OCI-LY3 (cell line): ENCODE results near the gene UBXN6.

Experiments
- EZH2phosphoT487 ChIP-seq: fragments of 200-600 bp; shearing (Covaris generic); IDR thresholded peaks from 2 replicates; pipeline ENCODE4 v1.6.1; 2018; ENCODE audit warnings: antibody characterized with exemption, mixed run types, low read depth
- TF ChIP-seq, protein P1 (sequence below): fragments of 200-600, 300-600 bp; sonication (generic); IDR thresholded peaks from 2 replicates; pipeline ENCODE4 v1.5.1; 2014; ENCODE audit warnings: antibody characterized with exemption, low read length, low read depth

DNA sequence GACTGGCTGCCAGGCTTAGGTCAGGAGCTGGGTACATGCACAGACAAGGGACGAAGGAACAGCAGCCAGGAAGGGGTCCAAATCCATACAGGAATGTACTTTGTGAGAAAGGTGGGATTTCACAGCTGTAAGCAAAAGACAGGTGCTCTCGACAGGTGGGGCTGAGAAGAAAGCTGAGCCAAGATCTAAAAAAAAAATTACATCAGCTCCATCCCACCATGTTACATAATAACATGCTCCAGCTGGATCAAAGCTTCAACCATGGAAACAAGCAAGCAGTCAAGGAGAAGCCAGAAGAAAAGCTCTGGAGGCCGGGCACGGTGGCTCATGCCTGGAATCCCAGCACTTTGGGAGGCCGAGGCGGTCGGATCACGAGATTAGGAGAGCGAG lies 8.0 kb downstream of the UBXN6 start:
- TF ChIP-seq, protein P1, sequence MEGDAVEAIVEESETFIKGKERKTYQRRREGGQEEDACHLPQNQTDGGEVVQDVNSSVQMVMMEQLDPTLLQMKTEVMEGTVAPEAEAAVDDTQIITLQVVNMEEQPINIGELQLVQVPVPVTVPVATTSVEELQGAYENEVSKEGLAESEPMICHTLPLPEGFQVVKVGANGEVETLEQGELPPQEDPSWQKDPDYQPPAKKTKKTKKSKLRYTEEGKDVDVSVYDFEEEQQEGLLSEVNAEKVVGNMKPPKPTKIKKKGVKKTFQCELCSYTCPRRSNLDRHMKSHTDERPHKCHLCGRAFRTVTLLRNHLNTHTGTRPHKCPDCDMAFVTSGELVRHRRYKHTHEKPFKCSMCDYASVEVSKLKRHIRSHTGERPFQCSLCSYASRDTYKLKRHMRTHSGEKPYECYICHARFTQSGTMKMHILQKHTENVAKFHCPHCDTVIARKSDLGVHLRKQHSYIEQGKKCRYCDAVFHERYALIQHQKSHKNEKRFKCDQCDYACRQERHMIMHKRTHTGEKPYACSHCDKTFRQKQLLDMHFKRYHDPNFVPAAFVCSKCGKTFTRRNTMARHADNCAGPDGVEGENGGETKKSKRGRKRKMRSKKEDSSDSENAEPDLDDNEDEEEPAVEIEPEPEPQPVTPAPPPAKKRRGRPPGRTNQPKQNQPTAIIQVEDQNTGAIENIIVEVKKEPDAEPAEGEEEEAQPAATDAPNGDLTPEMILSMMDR: no peak
- no peak for TF ChIP-seq EZH2phosphoT487
